Measurements from ENCODE around the gene IL18BP.

The IL18BP gene

DNA sequence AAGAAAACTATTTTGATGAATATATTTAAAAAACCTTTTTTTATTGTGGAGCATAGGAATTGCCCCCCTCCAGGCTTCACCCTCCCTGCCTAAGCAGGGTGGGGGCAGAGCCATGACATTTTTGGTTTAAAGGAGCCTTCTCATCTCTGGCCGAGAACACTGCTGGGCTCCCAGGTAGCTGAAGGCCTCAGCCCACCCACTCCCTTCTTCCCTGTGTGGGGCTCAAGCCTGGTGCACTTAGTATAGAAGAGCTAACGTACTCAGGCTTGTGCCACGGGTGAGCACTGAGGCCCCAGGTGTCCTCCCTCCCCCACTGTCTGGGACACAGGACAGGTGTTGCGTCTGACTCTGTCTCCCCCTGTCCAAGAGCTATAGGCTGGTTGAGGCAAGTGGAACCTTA, 2.2 kb upstream of the IL18BP start:
- in situ Hi-C loops (cut with HindIII; ENCODE audit: low sequenced_read_pairs): no loop called here

DNA sequence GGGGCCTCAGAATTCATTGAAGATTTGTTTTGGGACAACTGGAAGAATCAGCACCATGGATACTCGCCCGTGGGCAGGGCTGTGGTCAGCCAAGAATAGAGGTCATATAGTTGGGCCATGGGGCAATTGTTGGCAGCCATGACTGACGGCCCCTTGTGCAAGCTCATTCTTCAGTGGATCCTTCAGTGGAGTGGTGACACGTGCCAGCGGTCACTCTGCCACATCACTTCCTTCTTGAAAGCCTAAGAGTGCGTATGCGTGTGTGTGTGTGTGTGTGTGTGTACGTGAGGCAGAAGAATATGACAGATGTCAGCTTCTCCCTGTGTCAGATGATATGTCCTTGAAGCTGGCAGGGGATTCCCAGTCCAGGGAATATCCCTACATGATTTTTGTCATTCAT, 1.8 kb upstream of the IL18BP start:
- in situ Hi-C loops (cut with HindIII; ENCODE audit: low sequenced_read_pairs): no loop called here

DNA sequence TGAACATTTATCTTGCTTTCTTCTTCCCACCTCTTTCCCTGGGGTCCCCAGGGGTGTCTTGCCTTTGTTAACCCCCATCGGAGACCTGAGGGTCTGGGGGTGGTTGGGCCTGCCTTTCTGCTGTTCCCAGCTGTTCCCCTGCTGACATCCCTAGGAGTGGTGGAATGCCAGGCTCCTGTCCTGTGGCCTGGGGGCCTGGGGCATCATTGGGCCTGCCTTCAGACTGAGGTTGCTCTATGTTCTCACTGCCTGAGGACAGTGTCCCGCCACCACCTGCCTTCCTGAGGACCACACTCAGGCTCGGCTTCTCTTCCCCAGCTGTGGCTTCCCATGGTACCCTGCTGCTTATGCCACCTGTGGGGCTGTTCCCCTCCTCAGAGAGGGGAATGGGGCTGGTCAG, 1.1 kb upstream of the IL18BP start:
- in situ Hi-C loops (cut with HindIII; ENCODE audit: low sequenced_read_pairs): no loop called here

DNA sequence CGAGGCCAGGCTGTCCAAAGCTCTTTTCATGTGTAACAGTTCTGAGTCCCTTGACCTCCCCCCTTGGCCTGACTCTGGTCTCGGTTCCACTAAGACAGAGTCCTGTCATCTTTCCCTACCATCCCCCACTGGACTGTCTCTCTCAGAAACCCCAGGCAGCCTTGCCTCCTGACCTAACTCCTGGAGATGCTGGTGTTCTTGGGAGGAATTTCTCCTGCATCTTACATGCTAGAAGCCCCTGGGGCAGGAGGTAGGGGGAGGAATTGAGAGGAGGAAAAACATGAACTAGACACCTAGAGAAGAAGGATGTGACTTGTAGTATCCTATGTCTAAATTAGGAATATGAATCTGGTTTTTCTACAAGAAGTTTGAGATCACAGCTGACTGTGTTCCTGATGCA, 648 bp upstream of the IL18BP start:
- in situ Hi-C loops (cut with HindIII; ENCODE audit: low sequenced_read_pairs): no loop called here

DNA sequence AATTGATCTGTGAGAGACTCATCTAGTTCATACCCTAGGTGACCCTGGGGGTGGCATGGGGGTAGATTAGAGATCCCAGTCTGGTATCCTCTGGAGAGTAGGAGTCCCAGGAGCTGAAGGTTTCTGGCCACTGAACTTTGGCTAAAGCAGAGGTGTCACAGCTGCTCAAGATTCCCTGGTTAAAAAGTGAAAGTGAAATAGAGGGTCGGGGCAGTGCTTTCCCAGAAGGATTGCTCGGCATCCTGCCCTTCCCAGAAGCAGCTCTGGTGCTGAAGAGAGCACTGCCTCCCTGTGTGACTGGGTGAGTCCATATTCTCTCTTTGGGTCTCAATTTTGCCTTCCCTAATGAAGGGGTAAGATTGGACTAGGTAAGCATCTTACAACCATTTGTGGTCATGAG, 653 bp downstream of the IL18BP start:
- in situ Hi-C loops (cut with HindIII; ENCODE audit: low sequenced_read_pairs): no loop called here

DNA sequence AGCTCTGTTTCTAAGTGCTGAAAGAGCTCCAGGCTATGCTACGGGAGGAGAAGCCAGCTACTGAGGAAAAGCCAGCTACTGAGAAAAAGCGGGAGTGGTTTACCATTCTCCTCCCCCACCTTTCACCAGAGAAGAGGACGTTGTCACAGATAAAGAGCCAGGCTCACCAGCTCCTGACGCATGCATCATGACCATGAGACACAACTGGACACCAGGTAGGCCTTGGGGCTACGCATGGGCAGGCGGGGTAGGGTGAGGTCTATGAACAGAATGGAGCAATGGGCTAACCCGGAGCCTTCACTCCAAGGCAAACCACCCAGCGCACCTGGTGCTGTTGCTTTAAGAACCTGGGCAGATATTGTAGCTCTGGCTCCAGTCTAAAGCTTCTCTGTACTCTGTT, 1.1 kb downstream of the IL18BP start:
- in situ Hi-C loops (cut with HindIII; ENCODE audit: low sequenced_read_pairs): no loop called here

DNA sequence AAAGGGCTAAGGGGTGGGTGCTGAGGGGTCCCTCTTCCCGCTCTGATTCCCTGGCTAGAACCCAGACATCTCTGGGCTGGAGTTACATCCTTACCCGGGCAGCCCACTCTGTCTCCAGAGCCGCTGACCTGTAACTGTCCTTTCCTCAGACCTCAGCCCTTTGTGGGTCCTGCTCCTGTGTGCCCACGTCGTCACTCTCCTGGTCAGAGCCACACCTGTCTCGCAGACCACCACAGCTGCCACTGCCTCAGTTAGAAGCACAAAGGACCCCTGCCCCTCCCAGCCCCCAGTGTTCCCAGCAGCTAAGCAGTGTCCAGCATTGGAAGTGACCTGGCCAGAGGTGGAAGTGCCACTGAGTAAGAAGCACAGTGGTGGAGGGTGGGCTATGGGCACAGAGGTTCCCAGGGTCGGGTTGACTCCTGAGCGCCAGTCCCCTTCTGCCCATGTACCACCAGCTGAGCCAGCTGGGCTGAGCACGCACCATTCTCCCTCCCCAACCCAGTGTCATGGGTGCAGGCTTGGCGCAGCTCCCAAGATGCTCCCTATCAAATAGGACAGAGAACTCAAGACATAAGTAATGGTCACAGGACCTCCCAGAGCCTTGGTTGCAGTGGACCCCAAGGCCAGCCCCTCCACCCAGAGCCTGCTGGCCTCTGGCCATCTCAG, 1.6 kb downstream of the IL18BP start:
- in situ Hi-C loops (cut with HindIII; ENCODE audit: low sequenced_read_pairs): no loop called here

DNA sequence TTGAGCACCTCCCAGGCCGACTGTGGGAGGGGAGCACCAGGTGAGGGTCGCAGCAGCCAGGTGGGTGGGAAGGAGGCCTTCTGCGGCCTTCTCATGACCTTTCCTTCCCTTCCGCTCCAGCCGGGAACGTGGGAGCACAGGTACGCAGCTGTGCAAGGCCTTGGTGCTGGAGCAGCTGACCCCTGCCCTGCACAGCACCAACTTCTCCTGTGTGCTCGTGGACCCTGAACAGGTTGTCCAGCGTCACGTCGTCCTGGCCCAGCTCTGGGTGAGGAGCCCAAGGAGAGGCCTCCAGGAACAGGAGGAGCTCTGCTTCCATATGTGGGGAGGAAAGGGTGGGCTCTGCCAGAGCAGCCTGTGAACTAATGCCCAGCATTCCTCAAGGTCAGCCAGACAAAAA, 2.6 kb downstream of the IL18BP start:
- in situ Hi-C loops (cut with HindIII; ENCODE audit: low sequenced_read_pairs): no loop called here

DNA sequence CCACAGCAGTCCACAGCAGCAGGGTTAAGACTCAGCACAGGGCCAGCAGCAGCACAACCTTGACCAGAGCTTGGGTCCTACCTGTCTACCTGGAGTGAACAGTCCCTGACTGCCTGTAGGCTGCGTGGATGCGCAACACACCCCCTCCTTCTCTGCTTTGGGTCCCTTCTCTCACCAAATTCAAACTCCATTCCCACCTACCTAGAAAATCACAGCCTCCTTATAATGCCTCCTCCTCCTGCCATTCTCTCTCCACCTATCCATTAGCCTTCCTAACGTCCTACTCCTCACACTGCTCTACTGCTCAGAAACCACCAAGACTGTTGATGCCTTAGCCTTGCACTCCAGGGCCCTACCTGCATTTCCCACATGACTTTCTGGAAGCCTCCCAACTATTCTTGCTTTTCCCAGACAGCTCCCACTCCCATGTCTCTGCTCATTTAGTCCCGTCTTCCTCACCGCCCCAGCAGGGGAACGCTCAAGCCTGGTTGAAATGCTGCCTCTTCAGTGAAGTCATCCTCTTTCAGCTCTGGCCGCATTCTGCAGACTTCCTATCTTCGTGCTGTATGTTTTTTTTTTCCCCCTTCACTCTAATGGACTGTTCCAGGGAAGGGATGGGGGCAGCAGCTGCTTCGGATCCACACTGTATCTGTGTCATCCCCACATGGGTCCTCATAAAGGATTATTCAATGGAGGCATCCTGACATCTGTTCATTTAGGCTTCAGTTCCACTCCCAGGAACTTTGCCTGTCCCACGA, 3.3 kb downstream of the IL18BP start:
- in situ Hi-C loops (cut with HindIII; ENCODE audit: low sequenced_read_pairs): no loop called here

DNA sequence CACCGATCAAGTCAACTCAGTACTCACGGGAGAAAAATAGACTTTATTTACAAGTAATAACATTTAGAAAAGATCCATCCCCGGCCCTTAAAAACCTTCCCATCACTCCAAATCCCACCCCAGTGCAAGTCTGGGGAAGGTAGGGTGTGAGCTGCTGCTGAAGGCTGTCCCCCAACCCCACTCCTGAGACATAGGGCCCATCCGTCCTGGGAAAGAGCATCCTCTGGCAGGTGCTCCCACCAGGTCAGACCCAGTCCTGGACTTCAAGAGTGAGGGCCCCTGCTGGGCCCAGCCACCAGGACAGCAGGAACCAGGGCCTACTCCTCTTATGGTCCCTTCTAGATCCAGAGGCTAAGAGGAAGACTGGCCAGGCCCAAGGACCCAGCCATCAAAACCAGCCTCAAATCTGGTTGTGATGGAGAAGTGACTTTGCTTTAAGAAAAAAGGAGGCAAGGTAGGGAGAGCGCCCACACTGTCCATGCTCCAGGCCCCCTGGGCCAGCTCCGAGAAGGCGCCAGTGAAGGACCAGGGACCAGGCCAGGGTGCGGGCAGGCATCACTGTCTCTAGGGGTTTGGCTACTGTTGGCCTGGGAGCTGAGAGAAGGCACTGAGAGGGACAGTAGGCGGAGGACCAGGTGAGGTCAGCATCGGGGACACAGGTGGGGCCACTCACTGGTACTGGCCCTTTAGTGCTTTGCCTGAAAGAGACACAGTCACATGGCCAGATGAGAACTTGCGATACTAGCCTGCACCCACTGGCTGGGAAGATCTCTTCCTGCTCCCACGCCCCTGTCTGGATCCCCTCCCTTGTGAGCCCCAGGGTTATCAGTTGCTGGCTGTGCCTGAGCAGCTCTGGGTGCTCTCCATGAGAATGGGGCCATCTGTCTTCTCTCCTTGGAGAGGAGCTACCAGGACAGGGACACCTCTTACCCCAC, 4.4 kb downstream of the IL18BP start:
- in situ Hi-C loops (cut with HindIII; ENCODE audit: low sequenced_read_pairs): no loop called here

DNA sequence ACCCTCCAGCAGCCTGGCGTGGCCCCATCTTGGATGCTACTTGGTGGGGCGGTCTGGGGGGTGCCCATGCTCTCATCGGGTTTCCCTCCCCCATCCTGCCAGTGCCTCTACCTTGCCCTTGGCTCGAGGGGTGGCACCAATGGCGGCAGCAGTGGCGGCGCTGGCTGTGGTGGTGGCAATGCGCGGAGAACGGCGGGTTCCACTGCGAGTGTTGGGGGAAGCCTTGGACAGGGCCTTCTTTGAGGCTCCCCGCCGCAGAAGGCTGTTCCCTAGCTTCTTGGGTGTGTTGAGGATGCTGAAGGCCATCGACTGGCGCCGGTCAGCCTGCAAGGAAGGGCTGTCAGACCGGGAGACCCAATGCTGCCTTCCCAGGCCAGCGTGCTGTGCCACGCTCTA, 5.1 kb downstream of the IL18BP start:
- in situ Hi-C loops (cut with HindIII; ENCODE audit: low sequenced_read_pairs): no loop called here

DNA sequence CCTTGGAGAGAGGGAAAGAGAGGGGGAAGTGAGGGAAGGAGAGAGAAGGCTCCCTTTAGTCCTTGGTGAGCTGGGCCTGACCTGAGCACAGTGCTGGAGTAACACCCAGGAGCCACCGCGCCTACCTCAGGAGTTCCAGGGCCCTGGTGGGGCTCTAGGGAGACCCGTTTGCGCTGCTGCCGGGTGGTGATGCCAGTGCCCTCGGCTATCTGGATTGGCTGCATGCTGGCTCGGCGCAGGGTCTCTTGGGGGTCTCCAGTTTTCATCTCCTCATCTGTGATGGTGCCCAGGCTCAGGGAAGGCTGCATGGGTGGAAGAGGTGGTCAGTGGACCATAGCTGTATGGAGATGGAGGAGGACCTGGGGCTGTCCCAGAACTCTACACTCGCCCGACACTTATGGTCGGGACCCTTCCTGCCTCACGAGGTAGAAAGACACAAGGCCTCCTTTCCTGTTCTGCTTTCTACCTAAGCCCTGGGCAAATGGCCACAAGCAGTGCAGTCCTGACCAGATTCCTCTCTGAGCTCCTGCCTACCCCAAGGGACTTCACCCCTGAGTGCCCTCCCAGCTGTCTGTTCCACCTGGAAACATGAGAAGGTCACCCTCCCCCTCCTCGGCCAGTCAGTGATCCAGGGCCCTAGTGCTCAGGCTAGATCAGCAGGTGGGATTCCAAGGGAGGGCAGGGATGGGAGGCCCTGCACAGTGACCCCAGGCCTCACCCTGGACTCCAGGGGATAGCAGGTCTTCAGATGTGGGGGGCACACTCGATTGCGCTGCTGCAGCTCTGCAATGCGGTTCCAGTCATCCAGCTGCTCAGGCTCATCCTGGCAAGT, 6.0 kb downstream of the IL18BP start:
- in situ Hi-C loops (cut with HindIII; ENCODE audit: low sequenced_read_pairs): loop anchor here (5.0 kb wide), 1 partner anchor 47 kb away; no protein-coding TSS in a partner anchor

DNA sequence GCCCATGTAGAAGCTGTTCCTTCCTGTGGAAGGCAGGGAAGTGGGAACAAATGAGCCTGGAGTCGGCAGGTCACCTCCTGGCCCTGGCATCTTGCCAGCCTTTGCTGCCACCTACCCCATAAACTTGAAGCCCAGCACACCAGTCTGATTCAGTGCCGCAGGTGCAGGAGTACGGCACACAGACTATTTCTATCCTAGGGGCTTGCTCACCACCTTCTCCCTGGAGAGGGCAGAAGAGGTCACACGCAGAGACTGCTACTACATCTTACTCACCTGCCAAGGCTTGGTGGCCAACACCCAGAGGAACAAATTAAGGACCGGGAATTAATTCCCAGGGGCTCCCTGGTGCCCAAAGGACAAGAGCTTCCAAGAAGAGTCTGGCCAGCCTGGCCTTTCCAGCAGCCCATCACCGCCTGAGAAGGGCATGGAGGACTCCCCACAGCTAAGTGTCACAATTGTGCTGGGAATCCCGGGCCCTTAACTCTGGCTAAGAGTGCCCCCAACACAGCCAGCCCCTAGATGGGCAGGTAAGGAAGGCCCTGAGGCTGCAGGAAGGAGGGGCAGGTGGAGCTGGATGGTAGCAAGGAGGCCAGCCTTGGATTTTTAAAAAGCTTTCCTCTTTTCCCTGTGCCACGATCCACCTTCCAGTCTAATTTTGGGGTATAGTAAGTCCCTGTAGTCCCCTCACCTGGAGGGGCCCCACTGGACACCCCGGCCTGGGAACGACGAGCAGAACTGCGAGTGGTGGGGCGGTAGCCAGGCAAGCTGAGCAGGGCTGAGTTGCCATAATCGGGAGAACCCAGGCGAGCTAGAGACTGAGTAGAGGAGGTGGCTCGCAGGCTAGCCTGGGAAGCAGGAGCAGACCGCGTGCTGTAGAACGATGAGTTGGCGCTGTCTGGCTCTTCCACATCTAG, 6.9 kb downstream of the IL18BP start:
- in situ Hi-C loops (cut with HindIII; ENCODE audit: low sequenced_read_pairs): loop anchor here (5.0 kb wide), 1 partner anchor 48 kb away; no protein-coding TSS in a partner anchor

DNA sequence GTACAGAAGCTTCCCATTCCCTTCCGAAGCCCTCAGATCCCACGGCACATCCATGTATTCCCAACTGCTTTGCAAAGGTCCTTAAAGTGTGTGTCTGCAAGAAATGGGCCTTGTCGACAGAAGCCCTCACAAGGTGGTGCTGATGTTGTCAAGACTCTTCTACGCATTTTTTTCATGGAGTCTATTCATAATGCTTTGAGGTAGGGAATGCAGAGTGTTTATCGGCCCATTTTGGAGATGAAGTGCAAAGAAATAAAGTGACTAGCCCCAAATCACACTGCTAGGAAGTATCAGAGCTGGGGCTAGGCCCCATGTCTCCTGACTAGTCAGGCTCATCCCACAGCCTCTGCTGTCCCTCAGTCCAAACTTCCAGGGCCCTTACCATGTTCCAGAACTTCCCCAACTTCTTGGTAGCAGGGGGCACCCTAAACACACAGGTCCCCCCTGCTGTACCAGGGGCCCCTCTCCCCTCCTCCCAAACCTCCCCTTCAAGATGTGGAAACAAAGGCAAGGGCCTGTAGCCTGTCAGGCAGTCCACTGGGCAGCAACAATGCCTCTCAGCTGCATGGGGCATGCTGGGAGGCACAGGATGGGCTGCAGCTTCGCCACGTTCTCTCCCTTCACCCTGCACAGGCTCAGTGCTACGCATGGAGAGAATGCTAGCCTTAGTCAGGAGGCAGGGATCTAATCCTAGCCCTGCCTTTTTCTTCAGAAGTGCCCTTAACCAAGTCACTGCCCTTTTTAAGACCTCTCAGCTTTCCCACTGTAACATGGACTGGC, 7.8 kb downstream of the IL18BP start:
- in situ Hi-C loops (cut with HindIII; ENCODE audit: low sequenced_read_pairs): loop anchor here (5.0 kb wide), 1 partner anchor 49 kb away; no protein-coding TSS in a partner anchor

DNA sequence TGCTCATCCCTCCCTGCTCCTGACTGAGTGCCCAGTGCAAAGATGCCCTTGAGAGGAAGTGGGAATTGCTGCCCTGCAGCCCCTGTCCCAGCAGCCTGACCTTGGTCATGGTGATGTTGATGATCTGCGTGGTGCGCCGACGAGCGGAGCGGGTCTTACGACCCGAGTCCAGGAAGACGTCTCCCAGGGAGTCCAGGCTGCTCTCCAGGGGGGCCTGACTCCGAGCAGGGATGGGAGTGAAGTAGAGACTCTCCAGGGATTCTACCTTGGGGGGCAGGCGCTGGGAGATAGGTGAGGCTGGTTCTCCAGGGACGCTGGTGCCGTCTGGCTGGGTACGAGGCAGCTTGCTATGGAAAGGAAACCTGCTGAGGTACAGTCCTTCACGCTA, 8.4 kb downstream of the IL18BP start:
- in situ Hi-C loops (cut with HindIII; ENCODE audit: low sequenced_read_pairs): loop anchor here (5.0 kb wide), 1 partner anchor 50 kb away; no protein-coding TSS in a partner anchor

DNA sequence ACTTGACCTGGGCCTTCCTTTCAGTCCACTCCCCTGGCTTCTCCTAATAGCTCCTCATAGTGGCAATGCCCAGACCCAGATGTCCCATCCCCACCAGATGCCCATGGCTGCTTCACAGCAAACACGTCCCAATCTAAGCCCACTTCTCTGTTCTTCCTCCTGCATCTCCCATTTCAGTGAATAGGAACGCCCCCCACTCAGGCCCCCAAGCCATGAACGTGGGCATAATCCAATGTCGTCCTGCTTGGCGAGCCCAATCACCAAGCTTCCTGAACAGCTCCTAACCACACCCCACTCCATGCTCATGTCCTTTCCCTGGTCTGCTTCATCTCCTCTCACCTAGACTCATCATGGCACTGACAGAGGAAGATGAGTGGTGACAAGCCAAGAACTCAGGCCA, 8.9 kb downstream of the IL18BP start:
- in situ Hi-C loops (cut with HindIII; ENCODE audit: low sequenced_read_pairs): loop anchor here (5.0 kb wide), 1 partner anchor 50 kb away; no protein-coding TSS in a partner anchor

DNA sequence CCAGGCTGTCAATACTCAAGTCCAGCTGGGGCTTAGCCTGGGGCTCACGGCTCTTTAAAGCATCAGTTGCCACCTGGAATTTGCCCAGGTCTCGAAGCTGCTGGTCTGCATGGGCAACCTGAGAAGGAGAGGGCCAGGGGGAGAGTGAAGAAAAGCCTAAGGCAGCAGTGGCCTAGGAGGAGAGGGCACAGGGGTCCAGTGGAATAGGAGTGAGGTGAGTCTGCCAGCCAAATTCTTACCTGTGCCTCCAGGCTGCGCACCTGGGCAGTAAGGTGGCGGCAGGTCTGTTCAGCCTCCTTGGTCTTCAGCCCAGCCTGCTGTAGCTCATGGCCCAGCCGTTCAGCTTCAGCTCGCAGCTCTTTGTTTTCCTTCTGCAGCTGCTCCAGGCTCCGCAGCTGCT, 10.0 kb downstream of the IL18BP start:
- in situ Hi-C loops (cut with HindIII; ENCODE audit: low sequenced_read_pairs): loop anchor here (5.0 kb wide), 1 partner anchor 51 kb away; no protein-coding TSS in a partner anchor

DNA sequence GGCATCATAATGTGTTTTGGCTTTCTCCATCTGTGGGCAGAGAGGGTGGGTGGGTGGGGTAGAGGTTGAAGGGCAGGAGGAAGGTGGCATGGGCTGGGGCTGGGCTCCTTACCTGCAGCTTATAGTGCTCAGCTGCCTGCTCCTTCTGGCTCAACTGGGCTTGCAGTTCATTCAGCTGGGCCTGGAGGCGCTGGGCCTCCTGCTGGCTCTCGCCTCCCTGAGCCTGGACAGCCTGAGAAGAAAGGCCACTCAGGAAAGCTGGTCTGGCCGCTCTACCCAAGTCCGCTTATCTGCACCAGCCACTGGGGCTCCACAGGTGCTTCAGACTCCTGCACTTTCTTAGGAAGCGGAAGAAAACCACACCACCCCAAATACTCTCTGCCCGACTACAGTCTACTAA, 10.4 kb downstream of the IL18BP start:
- in situ Hi-C loops (cut with HindIII; ENCODE audit: low sequenced_read_pairs): loop anchor here (5.0 kb wide), 1 partner anchor 52 kb away; no protein-coding TSS in a partner anchor
